ENCODE measurements around the gene TFEB. TPM values are rescaled to one million over a fixed set of nuclear protein-coding genes. Genes with fewer than 3 reads are reported as not detected.

Gene TFEB
- total and polyA plus RNA-seq, 2 of the 8 experiments (the other 6 are each of a cell fraction or from before 2014, with no cell fraction given): 2.3 to 6.7 TPM

GRCh38 chr6:41697861-41698781 lies 37.3 kb downstream of the TFEB start:
- ChIA-PET CTCF (ENCODE audit: partially characterized antibody) (interaction anchor here (0.5 to 12.5 kb wide), 5 partner anchors 8 to 1759 kb away, joined by 3 to 181 read pairs (median 4); no protein-coding TSS in a partner anchor), POLR2A (ENCODE audit: partially characterized antibody) (no interaction called here)
- H2AFZ ChIP-seq (ENCODE audit: low read length): no peak overlapping the region
- no peak overlapping the region for H3K14ac ChIP-seq (ENCODE audit: insufficient read length)
- H3K23me2 ChIP-seq (ENCODE audit: low read depth, low read length): no peaks in the 10 kb centered on the region
- no peak overlapping the region for H3K56ac ChIP-seq (replicated peaks; ENCODE audit: insufficient read length, low read depth, low read length)
- no peak overlapping the region for H2BK12ac ChIP-seq (ENCODE audit: low read depth, low read length)
- no peaks in the 10 kb centered on the region for H4K20me1 ChIP-seq (replicated peaks in 1 of 2; ENCODE audit: control insufficient read depth in 1 of 2, insufficient read depth in 2 of 2, low read length in 2 of 2)
- no peak overlapping the region for H3K18ac ChIP-seq (ENCODE audit: extremely low read depth, low read length)
- no peak overlapping the region for H3K4me2 ChIP-seq (ENCODE audit: insufficient read depth in 1 of 2, low read depth in 2 of 2, low read length in 2 of 2)
- H2BK120ac ChIP-seq (replicated peaks; ENCODE audit: low read depth, low read length): no peak overlapping the region
- H3K27me3 ChIP-seq (replicated peaks in 1 of 4; ENCODE audit: control insufficient read depth in 3 of 4, extremely low read depth in 1 of 4, insufficient read depth in 3 of 4, low read length in 3 of 4): no peaks in the 10 kb centered on the region; a peak in 1 of 7 replicates
- H3K27ac ChIP-seq (ENCODE audit: low read depth, low read length): no peak overlapping the region
- H3K79me1 ChIP-seq (ENCODE audit: low read depth, low read length): no peaks in the 10 kb centered on the region
- H3K4me3 ChIP-seq (ENCODE audit: extremely low read depth in 1 of 4, insufficient read depth in 2 of 4, low read depth in 3 of 4, low read length in 4 of 4): no peak overlapping the region
- peaks cover 0 to 8% (median 2%) of the 10 kb centered on the region in 4 experiments; a peak in 5 of 7 replicates for H3K4me1 ChIP-seq (replicated peaks in 1 of 4; ENCODE audit: control insufficient read depth in 3 of 4, insufficient read depth in 4 of 4, low read length in 3 of 4)
- no peak overlapping the region for H2AK5ac ChIP-seq (ENCODE audit: low read depth, low read length)
- no peak overlapping the region for H4K91ac ChIP-seq (replicated peaks; ENCODE audit: insufficient read length, low read length)
- no peak overlapping the region for H4K8ac ChIP-seq (ENCODE audit: extremely low read depth, insufficient read depth, low read length)
- H3K9me3 ChIP-seq (ENCODE audit: insufficient read depth in 2 of 2, low read depth in 1 of 2, low read length in 1 of 2): no peaks in the 10 kb centered on the region
- H2BK5ac ChIP-seq (ENCODE audit: low read depth, low read length): no peak overlapping the region
- no peak overlapping the region for H3K9ac ChIP-seq (replicated peaks in 1 of 4; ENCODE audit: extremely low read depth in 1 of 4, low read depth in 3 of 4, low read length in 3 of 4)
- no peak overlapping the region for H2BK20ac ChIP-seq (ENCODE audit: low read length)
- FAIRE-seq (no peak), DNase-seq (ENCODE audit: low read depth in 1 of 2, low spot score in 2 of 2) (no peak)
- no peak overlapping the region for H3K23ac ChIP-seq (ENCODE audit: insufficient read length)
- no peak overlapping the region for H2BK15ac ChIP-seq (ENCODE audit: low read length)
- no peak overlapping the region for H4K5ac ChIP-seq (ENCODE audit: insufficient read length, low read depth, low read length)
- no peaks in the 10 kb centered on the region for H3K36me3 ChIP-seq (ENCODE audit: control insufficient read depth in 2 of 4, insufficient read depth in 4 of 4, low read length in 3 of 4)
- WGBS, 2 experiments (ENCODE audit: extremely low coverage in 1 of 2, insufficient coverage in 1 of 2, insufficient read length in 1 of 2, insufficient replicate concordance in 2 of 2, low coverage in 1 of 2, low lambda C conversion rate in 2 of 2, missing lambda C conversion rate in 1 of 2): 82% methylated on average over 15 of the region's 15 CpGs; no CpG with 5 or more reads in 1 of the 2 experiments
- H3K79me2 ChIP-seq (ENCODE audit: control insufficient read depth in 1 of 2, insufficient read depth in 2 of 2, low read length in 2 of 2): no peaks in the 10 kb centered on the region
- H3K4ac ChIP-seq (replicated peaks; ENCODE audit: insufficient read length, low read depth, low read length): no peak overlapping the region
- TF ChIP-seq CBX8 (IDR thresholded peaks at IDR 0.05; ENCODE audit: borderline replicate concordance, low read depth, low read length) (no peak), POLR2AphosphoS5 (IDR thresholded peaks at IDR 0.05; ENCODE audit: low read depth, low read length) (no peak), FOSL1 (IDR thresholded peaks at IDR 0.05; ENCODE audit: insufficient read depth, low read depth, low read length) (no peak), ASH2L (IDR thresholded peaks at IDR 0.05; ENCODE audit: low read length) (no peak), ZNF274 (IDR thresholded peaks at IDR 0.05; ENCODE audit: borderline replicate concordance, extremely low read depth, low read length) (no peak), CTBP2 (IDR thresholded peaks at IDR 0.05; ENCODE audit: borderline replicate concordance, insufficient read depth, insufficient read length, low read length) (no peak), RAD21 (IDR thresholded peaks at IDR 0.05 in 1 of 2, conservative IDR thresholded peaks at IDR 0.05 in 1 of 2; ENCODE audit: low read depth in 2 of 2, low read length in 2 of 2) (no peak), POU5F1 (IDR thresholded peaks at IDR 0.05; ENCODE audit: low read depth, low read length) (no peak), TAF7 (optimal IDR thresholded peaks at IDR 0.05; ENCODE audit: borderline replicate concordance, low read depth, low read length) (no peak), SP4 (IDR thresholded peaks at IDR 0.05; ENCODE audit: low read length) (no peak), NANOG (IDR thresholded peaks at IDR 0.05; ENCODE audit: insufficient read depth, low read depth, low read length, poor library complexity, severe bottlenecking) (no peak), TBP (IDR thresholded peaks at IDR 0.05; ENCODE audit: low read depth, low read length) (no peak)
